Diencephalon (tissue), 1 donor: ENCODE measurements around the gene RRAD. TPM values are rescaled to one million over a fixed set of nuclear protein-coding genes. Genes with fewer than 3 reads are reported as not detected.

Experiments used
- total RNA-seq: library from RNA; depleted of rRNA; stranded (reverse); fragments of >200 nt; gene quantifications from one replicate; pipeline ENCODE4 v1.2.3, GENCODE V29; 2014

The RRAD gene, protein sequence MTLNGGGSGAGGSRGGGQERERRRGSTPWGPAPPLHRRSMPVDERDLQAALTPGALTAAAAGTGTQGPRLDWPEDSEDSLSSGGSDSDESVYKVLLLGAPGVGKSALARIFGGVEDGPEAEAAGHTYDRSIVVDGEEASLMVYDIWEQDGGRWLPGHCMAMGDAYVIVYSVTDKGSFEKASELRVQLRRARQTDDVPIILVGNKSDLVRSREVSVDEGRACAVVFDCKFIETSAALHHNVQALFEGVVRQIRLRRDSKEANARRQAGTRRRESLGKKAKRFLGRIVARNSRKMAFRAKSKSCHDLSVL
- 1.8 TPM for total RNA-seq

DNA sequence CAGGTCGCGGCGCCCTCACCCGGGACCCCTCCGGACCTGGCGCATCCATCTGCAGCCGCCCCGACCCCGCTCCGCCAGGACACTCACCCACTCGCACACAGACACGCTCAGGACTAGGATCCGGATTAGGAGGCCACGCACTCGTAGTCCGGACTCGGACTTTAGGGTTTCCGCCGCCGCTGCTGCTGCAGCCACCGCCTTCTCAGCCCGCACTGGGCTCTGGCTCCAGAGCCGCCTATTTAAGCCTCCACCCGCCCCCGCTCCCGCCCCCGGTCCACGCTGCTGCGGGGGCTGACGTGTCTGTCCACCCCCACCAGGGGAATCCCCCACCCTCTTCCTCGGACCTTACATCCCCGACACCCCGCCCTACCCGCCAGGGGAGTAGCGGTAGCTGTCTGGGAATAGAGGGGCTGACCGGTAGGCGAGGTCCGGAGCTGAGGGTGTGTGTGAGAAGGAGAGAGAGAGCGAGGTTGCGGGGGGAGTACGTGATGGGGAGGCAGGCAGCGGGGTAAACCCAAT is at the start of gene RRAD:
RRAD (minus strand) TSS at position 214 of the 519 bp plus-strand sequence. CDS start 356 bp downstream, outside the sequence.

DNA sequence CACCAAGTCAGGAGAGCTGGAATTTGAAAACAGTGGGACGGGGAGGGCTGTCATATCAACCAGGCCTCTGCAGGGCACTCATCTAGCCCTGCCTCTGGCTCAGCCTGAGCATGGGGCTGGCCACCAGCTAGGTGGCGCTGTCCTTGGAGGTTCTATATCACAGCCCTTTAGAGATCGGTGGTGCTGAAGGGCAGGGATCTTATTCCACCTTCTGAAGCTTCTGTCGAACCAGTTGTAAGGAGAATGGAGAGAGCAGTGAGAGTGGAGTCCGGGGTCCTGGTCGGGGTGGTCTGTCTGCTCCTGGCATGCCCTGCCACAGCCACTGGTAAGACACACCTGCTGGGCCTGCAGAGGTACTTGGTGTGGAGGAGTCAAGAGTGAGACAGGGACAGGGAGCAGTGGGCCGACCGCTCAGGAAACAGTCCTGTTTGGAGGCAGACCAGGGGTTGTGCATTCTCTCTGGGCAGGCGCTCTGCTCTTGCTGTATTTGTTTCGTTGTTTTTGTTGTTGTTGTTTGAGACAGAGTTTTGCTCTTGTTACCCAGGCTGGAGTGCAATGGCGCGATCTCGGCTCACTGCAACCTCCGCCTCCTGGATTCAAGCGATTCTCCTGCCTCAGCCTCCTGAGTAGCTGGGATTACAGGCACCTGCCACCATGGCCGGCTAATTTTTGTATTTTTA is 35.9 kb upstream of the RRAD start, which contains the start of gene CES3:
CES3 (plus strand) TSS at position 202 of the 680 bp plus-strand sequence; CDS start at position 244, 42 bp downstream.

DNA sequence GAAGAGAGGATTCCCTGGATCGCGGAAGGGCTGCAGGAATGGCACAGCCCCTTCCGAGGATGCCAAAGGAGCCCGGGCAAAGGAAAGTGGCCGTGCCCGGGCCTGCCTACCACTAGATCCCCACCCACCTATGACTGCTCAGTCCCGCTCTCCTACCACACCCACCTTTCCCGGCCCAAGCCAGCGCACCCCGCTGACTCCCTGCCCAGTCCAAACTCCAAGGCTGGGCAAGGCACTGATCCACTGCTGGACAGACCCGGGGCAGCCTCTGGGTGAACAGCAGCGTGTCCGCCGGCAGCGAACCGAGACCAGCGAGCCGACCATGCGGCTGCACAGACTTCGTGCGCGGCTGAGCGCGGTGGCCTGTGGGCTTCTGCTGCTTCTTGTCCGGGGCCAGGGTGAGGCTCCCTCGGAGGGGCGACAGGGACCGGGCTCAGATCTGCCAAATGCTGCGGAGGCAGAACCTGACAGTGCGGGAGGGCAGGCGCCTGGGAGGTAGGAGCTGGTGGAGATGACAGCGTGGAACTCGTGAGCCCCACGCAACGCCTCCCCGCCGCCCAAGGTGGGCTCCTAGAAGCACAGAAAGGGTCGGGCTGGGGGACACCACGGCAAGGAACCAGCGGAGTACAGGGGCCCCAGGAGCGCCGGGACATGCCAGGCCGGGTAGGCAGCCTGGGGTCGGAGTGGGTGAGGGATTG is 10.1 kb upstream of the RRAD start, which contains the start of gene CES2:
CES2 (plus strand) TSS at position 203 of the 698 bp plus-strand sequence; CDS start at position 323, 120 bp downstream.

DNA sequence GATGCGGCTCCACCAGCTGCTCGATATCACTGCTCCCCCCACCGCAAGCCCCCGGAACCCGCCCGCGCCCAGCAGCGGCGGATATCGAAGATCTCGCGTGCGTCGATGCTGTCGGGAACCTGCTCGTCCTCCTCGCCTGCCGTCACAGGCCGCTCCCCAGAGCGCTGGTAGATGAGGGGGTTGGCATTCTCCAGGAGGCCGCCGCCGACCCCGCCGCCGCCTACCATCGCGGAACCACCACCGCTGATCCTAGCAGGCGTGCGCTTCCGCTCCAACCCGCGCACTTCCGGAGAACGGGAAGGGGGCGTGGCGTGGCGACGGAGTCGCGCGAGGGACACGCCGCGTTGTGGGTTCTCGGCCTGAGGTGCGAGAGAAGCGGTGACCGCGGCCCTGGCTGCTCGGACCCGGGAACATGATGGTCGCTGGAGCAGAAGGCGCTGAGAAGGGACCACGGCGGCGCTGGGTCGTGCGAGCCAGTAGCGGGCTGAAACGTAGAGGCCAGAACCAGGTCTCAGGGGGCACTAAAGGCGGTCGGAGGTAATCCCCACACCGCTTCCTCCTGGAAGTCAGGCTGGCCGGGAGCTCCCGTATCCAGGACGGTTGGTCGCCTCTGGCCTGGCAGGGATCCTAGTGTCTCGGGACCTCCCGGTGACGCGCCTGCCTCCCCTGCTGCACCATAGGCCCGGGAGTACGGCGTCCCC is 9.0 kb upstream of the RRAD start, which contains the start of gene CIAO2B:
CIAO2B (minus strand) TSS at position 265 of the 701 bp plus-strand sequence; CDS start at position 227, 38 bp downstream.

DNA sequence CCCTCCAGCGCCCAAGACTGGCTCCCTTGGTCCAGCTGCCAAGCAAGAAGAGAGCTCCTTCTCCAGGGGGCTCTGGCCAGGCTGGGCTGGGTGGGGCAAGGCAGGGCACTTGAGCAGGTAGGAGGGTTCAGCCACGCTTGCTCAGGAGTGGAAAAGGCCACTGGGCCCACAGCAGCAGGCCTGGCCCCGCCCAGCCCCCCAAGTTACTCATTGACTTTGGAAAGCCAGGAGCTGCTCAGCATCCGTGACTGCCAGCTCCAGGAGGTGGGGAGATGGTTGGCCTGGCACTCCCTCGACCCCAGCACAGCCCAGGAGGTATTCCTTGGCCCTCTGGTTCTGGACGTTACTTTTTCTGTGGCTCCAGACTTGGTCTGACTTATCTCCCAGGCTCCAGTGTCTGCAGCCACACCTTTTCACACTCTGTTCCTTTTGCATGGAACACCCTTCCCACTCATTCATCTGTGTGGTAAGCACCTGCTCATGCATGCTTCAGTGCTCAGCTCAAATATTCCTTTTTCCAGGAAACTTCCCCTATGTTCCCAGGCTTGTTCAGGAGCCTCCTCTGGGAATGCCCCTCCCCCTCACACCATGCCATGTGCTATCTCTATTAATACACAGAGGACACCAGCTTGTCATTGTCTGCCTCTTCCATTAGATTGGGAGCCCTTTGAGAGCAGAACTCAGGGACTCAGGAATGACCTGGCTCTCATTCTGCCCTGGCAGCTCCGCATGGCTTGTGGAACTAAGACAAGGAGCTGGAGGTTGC is 6.3 kb downstream of the RRAD start, which contains the start of gene CDH16:
CDH16 (minus strand) TSS at position 83 of the 766 bp plus-strand sequence. CDS start 820 bp downstream, outside the sequence.

DNA sequence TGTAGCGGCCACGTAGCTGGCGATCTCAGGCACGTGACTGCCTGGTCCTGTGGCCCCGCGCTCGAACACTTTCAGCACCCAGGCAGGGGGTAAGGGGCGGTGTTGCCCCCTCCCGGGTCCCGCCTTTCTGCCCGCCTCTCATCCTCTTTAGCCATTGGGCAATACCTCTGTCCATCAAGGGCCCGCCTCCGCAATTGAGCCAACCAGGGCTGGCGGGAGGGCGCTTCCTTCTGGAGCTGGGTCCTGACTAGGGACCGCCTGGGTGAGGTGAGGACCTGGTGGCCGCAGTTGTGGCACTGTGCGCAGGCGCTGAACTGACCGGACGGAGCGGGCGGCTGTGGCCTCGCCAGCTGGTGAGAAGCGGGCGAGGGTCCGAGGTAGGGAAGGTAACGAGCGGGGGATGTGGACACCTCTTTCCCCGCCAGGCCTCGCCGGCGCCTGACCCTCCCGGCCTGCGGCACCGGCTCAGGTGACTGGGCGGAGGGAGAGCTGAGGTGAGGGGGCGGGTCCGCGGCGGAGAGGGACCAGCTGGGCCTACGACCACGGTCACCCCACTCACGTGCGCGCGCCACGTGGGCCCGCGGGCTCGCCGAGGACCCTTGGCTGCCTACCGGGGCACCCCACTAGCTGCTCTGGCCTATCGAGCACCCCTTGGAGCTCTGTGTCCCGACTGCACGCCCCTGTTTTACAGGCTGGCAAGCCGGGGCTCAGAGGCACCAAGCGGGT is 44.9 kb downstream of the RRAD start, which contains the start of gene PDP2:
PDP2 (plus strand) TSS at position 228 of the 726 bp plus-strand sequence. CDS start 3,770 bp downstream, outside the sequence.

Other genes starting within 250 kb of the RRAD start
- gene CMTM4, start 228.8 kb downstream of the RRAD start, total RNA-seq, result 88.8 TPM
- gene DYNC1LI2, start 173.9 kb downstream of the RRAD start, total RNA-seq, result 223 TPM
- 0.23 TPM for gene TERB1, start 124.0 kb downstream of the RRAD start, total RNA-seq
- 104 TPM for gene NAE1, start 94.6 kb downstream of the RRAD start, total RNA-seq
- not detected for gene CA7, start 81.1 kb downstream of the RRAD start, total RNA-seq
- 12.2 TPM for gene PDP2, start 45.0 kb downstream of the RRAD start, total RNA-seq
- not detected for gene CDH16, start 6.7 kb downstream of the RRAD start, total RNA-seq
- 81.2 TPM for gene CIAO2B, start 8.9 kb upstream of the RRAD start, total RNA-seq
- gene CES2, start 10.0 kb upstream of the RRAD start, total RNA-seq, result 33.0 TPM
- gene CES3, start 35.7 kb upstream of the RRAD start, total RNA-seq, result under 0.01 TPM
- 9.2 TPM for gene CES4A, start 63.1 kb upstream of the RRAD start, total RNA-seq
- gene CBFB, start 103.6 kb upstream of the RRAD start, total RNA-seq, result 38.1 TPM
- gene PHAF1, start 184.4 kb upstream of the RRAD start, total RNA-seq, result 21.7 TPM
- 1.8 TPM for gene B3GNT9, start 225.5 kb upstream of the RRAD start, total RNA-seq
- 1.6 TPM for gene TRADD, start 234.4 kb upstream of the RRAD start, total RNA-seq
- 1.4 TPM for gene FBXL8, start 234.4 kb upstream of the RRAD start, total RNA-seq
- 14.3 TPM for gene HSF4, start 239.2 kb upstream of the RRAD start, total RNA-seq
- 9.2 TPM for gene NOL3, start 245.0 kb upstream of the RRAD start, total RNA-seq